Measurements from ENCODE around the gene OS9.

The OS9 gene

DNA sequence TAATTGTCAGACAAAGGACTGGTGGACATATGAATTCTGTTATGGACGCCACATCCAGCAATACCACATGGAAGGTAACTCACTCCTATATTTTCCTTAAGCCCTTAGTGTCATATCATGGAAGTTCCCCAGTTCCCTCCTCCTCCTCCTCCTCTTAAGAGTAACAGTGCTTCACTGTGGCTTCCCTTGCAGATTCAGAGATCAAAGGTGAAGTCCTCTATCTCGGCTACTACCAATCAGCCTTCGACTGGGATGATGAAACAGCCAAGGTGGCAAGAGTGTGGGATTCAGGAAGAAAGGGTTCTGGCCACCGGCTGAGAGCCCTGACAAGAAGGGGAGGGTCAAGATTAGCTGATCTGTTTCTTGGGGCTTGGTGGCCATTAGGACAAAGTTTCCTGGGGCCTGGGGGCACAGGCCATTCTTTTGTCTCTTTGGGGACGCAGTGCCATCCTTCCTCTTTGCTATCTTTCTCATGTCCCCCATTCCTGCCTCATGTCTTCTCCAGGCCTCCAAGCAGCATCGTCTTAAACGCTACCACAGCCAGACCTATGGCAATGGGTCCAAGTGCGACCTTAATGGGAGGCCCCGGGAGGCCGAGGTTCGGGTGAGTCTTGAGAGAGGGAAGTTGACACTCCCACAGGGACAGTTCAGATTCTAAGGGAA, 2.0 kb downstream of the OS9 start:
- Histone ChIP-seq H3K4me1 (ENCODE audit: control insufficient read depth, insufficient read depth, low read length) (peaks cover 3% of the 10 kb centered on the region; the same call in 1 of the 2 replicates), H3K36me3 (ENCODE audit: control insufficient read depth in 2 of 2, insufficient read depth in 1 of 2, low read length in 2 of 2) (peaks cover 5 to 35% of the 10 kb centered on the region in 2 experiments), H3K27ac (ENCODE audit: extremely low read depth, low read depth, low read length) (no peak overlapping the region), H3K4me3 (ENCODE audit: low read depth, low read length) (no peak overlapping the region), H3K9me3 (ENCODE audit: control insufficient read depth, insufficient read depth, low read depth, low read length) (no peaks in the 10 kb centered on the region)
- TF ChIP-seq EGR2 (tag by site-specific recombination; IDR thresholded peaks at IDR 0.05; ENCODE audit: low read depth), result no peak
- TF ChIP-seq ZNF362 (tag by site-specific recombination; IDR thresholded peaks at IDR 0.05), result no peak
- TF ChIP-seq WT1 (tag by site-specific recombination; IDR thresholded peaks at IDR 0.05), result no peak
- TF ChIP-seq SETDB1 (IDR thresholded peaks at IDR 0.05; ENCODE audit: insufficient read length, low read length), result no peak
- no peak for TF ChIP-seq ZNF302 (tag by site-specific recombination; IDR thresholded peaks at IDR 0.05; ENCODE audit: low read depth)
- TF ChIP-seq PRDM2 (tag by site-specific recombination; IDR thresholded peaks at IDR 0.05; ENCODE audit: borderline replicate concordance), result no peak
- no peak for TF ChIP-seq ZNF19 (tag by site-specific recombination; IDR thresholded peaks at IDR 0.05; ENCODE audit: low read depth)
- no peak for TF ChIP-seq ZNF514 (tag by site-specific recombination; IDR thresholded peaks at IDR 0.05)
- TF ChIP-seq ZNF843 (tag by site-specific recombination; IDR thresholded peaks at IDR 0.05), result no peak
- TF ChIP-seq, protein P1, sequence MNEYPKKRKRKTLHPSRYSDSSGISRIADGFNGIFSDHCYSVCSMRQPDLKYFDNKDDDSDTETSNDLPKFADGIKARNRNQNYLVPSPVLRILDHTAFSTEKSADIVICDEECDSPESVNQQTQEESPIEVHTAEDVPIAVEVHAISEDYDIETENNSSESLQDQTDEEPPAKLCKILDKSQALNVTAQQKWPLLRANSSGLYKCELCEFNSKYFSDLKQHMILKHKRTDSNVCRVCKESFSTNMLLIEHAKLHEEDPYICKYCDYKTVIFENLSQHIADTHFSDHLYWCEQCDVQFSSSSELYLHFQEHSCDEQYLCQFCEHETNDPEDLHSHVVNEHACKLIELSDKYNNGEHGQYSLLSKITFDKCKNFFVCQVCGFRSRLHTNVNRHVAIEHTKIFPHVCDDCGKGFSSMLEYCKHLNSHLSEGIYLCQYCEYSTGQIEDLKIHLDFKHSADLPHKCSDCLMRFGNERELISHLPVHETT (tag by site-specific recombination; IDR thresholded peaks at IDR 0.05), result no peak
- no peak for TF ChIP-seq ZNF654 (tag by site-specific recombination; IDR thresholded peaks at IDR 0.05; ENCODE audit: low read depth)
- no peak for TF ChIP-seq ZNF248 (tag by site-specific recombination; IDR thresholded peaks at IDR 0.05)
- TF ChIP-seq, protein P2, sequence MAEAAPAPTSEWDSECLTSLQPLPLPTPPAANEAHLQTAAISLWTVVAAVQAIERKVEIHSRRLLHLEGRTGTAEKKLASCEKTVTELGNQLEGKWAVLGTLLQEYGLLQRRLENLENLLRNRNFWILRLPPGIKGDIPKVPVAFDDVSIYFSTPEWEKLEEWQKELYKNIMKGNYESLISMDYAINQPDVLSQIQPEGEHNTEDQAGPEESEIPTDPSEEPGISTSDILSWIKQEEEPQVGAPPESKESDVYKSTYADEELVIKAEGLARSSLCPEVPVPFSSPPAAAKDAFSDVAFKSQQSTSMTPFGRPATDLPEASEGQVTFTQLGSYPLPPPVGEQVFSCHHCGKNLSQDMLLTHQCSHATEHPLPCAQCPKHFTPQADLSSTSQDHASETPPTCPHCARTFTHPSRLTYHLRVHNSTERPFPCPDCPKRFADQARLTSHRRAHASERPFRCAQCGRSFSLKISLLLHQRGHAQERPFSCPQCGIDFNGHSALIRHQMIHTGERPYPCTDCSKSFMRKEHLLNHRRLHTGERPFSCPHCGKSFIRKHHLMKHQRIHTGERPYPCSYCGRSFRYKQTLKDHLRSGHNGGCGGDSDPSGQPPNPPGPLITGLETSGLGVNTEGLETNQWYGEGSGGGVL (tag by site-specific recombination; IDR thresholded peaks at IDR 0.05), result no peak
- TF ChIP-seq ZBTB7A (tag by site-specific recombination; IDR thresholded peaks at IDR 0.05; ENCODE audit: low read depth), result no peak
- no peak for TF ChIP-seq OSR2 (tag by site-specific recombination; IDR thresholded peaks at IDR 0.05)
- no peak for TF ChIP-seq KLF1 (tag by site-specific recombination; IDR thresholded peaks at IDR 0.05)
- no peak for TF ChIP-seq ZNF157 (tag by site-specific recombination; IDR thresholded peaks at IDR 0.05)
- no peak for TF ChIP-seq ZNF518A (tag by site-specific recombination; conservative IDR thresholded peaks at IDR 0.05; ENCODE audit: low read depth)
- ChIA-PET CTCF (no interaction called here), POLR2A (no interaction called here)

Measured in HEK293 (cell line).